DND-41 (cell line): ENCODE results near the gene LPAR2.

Experiments used
- EZH2 ChIP-seq: IDR thresholded peaks from 3 replicates; pipeline ENCODE4 v1.6.1; 2012; ENCODE audit warnings: borderline replicate concordance, low read depth, mild to moderate bottlenecking, moderate library complexity, low read length, inconsistent platforms; ENCODE audit not compliant: severe bottlenecking
- TF ChIP-seq, protein P1 (sequence below): IDR thresholded peaks from 2 replicates; pipeline ENCODE4 v1.5.1; 2012; ENCODE audit warnings: borderline replicate concordance, low read length, moderate library complexity, mild to moderate bottlenecking; ENCODE audit not compliant: poor library complexity, severe bottlenecking; ENCODE audit errors: extremely low read depth

DNA sequence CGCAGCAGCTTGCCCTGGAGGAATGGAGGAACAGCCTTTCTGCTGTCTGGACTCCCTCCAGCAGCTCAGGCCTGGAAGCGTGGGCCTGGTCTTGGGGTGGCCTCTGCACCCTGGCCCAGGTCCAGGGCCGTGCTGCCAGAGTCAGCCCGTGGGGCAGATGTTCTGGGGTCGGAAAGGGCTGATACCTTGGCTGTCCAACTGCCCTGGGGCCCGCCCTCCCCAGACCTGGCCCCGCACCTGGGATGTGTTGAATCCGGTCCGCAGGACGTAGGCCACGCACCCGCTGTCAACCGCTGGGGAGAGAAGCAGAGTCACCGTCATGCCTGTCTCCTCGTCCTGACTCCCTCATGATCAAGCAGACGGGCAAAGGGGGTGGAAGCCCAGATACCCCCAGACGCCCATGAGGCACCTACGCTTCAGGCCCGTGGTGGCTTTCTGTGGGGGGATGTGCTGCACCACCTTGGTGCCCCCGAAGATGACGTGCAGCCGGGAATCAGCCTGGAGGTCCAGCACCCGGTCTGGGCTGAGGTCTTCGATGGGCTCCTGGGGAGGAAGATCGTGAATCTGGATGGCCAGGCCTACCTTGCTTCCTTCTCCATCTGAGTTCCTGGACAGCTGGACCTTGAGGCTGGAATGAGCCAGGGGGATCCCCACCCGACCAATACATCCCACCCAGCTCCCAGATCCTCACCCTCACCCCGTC lies 27.8 kb upstream of the LPAR2 start:
- TF ChIP-seq, protein P1, sequence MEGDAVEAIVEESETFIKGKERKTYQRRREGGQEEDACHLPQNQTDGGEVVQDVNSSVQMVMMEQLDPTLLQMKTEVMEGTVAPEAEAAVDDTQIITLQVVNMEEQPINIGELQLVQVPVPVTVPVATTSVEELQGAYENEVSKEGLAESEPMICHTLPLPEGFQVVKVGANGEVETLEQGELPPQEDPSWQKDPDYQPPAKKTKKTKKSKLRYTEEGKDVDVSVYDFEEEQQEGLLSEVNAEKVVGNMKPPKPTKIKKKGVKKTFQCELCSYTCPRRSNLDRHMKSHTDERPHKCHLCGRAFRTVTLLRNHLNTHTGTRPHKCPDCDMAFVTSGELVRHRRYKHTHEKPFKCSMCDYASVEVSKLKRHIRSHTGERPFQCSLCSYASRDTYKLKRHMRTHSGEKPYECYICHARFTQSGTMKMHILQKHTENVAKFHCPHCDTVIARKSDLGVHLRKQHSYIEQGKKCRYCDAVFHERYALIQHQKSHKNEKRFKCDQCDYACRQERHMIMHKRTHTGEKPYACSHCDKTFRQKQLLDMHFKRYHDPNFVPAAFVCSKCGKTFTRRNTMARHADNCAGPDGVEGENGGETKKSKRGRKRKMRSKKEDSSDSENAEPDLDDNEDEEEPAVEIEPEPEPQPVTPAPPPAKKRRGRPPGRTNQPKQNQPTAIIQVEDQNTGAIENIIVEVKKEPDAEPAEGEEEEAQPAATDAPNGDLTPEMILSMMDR: no peak
- TF ChIP-seq EZH2: no peak
